GM19240 (cell line): ENCODE measurements around the gene TSSK3.
"Not testable (repeated sequence)": the region's sequence is repeated elsewhere in the genome, so short reads cannot be mapped to it uniquely, and the experiment has no call there.

Experiments
- DNase-seq: peaks from one replicate; pipeline ENCODE4 v3.0.0; 2011; ENCODE audit warnings: low spot score; ENCODE audit not compliant: insufficient read length

The TSSK3 gene

GRCh38 chr1:32361674-32362473 lies 465 bp upstream of the TSSK3 start:
- no peak for DNase-seq

- DNase-seq = no peak
Measured at GRCh38 chr1:32363713-32364112, 1.4 kb downstream of the TSSK3 start.

DNA sequence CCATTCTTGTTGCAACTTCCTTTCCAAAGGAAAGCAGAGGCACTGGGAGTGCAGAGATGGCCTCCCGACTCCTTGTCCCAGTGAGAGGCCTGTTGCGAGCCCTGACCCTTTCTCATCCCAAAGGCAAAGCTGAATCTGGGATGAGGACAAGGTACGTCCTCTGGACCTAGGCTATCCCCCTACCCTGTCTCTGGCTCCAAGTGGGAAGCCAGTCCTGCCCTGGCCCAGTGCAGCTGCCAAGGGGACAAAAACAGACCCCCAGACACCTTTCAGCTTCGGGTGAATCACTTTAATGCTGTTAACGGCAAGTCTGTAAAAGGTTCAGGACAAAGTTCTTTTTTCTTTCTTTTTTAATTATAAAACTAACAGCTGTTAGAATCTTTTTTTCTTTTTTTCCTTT lies 2.5 kb downstream of the TSSK3 start:
- no peak for DNase-seq

- DNase-seq = no peak
Measured at GRCh38 chr1:32365445-32365844, 3.1 kb downstream of the TSSK3 start.

DNA sequence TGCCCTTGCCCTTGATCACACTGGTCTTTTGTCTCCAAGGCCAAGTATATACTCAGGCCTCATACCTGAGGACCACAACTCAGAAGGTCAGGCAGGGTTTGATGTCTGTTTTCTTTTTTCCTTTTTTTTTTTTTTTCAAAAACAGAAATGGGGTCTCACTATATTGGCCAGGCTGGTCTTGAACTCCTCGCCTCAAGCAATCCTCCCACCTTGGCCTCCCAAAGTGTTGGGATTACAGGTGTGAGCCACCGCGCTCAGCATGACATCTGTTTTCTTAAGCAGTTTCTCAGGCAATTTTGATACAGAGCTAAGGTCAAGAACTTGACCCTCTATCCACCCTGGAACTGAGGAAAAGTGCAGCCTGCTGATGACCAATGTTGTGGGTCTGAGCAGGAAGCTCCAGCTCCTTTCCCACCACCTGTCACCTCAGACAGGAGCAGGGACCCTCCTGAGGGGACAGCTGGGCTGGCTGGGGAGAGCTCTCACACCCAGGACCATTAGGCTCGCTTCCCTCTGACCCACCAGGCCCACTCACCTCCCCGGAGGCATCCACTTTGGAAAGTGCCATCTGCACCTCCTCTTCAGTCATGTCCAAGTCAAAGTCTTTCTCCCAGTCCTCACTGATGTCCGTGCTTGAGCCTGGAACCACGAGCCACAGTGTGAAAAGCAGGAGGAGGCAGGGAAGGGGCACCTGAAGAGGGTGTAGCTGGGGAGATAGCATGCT lies 5.7 kb downstream of the TSSK3 start:
- DNase-seq = no peak

DNA sequence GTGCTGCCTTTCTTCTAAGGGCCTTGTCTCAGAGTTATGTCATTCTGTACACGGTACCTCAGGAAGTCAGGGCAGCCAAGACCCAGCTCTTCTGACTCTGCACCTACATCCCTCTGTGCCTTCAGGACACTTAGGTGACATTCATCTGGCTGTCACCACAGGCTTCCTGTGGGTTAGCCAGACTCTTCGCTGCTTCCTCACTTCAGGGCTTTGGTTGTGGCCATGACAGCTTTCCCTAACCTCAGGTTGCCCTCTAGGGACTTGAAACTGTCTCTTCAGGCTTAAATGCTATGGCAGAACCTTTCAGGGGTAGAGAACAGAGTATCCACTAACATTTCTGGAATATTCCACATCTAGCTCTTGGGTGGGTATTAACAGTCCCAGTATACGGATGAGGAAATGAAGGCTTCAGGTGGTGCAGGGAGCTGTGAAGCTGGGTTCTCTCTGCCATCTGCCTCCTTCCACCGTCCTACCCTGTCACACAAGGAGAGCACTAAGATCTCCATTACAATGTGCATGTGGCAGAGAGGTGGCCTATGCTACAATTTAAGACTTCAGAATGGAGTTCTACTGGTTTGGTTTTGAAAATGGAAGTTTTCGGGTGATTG lies 9.9 kb downstream of the TSSK3 start:
- DNase-seq = no peak

DNA sequence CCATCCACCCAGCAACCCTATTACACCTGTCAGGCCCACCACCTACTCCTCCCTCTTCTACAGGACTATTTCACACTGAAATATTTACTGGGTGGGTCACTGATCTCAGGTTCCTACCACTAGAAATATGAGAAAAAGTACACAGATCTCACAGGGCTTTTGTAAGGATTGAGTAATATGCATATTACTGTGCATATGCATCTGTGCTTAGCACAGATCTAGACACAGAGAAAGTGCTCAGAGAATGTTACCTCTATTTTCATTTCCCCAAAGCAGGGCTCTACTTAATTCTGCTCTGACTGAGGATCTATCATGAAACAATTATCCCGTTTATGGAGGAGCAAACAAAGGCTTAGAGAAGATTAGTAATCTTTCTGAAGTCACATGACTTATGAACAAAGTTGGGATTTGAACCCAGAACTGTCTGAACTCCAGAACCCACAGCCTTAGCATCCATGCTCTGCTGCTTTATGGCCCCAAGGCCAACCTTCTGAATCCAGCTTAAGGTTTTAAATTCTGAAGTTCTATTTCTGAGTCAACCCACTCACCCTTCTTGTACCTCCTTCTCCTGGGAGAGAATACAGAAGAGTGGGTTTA lies 11.8 kb downstream of the TSSK3 start:
- no peak for DNase-seq

DNA sequence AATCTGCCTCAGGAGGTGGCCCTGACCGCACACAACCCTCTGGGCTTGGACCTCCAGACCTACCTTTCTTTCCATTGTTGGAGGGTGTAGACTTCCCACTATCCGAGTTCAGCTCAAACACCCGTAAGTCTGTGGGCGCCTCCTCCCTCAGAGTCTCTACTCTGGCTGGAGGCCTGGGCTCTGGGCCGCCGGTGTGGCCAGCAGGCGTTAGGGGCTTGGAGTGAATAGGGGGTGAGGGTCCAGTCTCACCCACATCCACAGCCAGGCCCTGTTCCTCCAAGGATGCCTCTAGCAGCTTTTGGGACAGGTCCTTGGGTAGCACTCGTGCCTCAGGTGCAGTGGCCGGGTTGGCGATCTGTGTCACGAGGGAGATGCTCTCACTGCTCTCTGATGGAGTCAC lies 13.9 kb downstream of the TSSK3 start:
- no peak for DNase-seq

DNA sequence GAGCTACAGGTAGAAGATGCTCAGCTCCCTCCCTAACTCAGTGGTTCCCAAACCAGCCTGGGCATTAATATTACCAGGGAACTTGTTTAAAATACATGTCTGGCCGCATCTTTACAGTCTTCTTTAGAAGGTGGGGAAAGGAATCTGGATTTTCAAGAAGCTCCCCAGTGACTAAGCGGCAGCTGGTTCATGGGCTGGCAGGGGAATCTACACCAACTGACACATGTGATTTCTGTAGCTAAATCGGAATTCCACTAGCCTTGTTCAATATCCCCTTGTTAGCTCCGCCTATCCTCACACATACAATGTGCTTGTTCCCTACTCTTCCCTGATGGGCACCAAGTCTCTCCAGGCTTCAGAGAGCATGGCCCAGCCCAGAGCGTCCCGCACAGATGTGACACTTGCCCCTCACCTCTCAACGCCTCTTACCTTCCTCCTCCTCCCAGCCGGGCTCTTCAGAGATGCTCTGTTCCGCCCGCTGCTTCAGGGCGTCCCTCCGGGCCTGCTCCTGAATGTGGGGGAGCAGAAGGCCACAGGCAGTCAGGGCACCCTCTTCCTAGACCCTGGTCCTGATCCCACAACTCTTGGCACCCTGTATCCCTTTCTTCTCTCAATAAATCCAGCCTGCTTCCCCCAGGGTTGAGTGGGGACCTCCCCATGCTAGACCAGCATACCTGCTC lies 15.3 kb downstream of the TSSK3 start:
- no peak for DNase-seq

- no peak for DNase-seq
Measured at GRCh38 chr1:32380057-32380456, 17.7 kb downstream of the TSSK3 start.

GRCh38 chr1:32386676-32387392 lies 24.5 kb downstream of the TSSK3 start:
- DNase-seq = no peak

GRCh38 chr1:32388641-32389040 lies 26.3 kb downstream of the TSSK3 start:
- DNase-seq = no peak

- no peak for DNase-seq
Measured at GRCh38 chr1:32390904-32391870, 28.8 kb downstream of the TSSK3 start.

- no peak for DNase-seq
Measured at GRCh38 chr1:32392325-32392724, 30.0 kb downstream of the TSSK3 start.

DNA sequence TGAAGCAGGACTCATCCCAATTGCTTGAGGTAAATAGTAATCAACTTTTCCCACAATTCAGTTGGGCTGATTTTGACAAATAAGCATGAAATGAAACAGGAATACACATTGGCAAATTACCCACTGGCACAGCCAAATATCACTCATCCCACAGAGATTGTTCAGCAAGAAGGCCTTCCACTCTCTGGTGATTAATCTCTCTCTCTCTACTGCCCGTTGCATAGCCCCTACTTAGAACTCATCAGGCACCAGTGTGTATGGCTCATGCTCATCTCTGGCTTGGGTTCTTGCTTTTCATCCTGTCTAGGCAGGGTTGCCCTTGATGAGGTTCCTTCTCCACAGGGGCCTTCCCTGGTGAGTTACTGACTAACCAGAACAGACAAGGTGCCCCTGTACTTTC lies 30.8 kb downstream of the TSSK3 start:
- no peak for DNase-seq

- DNase-seq = no peak
Measured at GRCh38 chr1:32393832-32394140, 31.4 kb downstream of the TSSK3 start.

GRCh38 chr1:32394141-32394889 lies 32.0 kb downstream of the TSSK3 start, which contains the start of gene BSDC1:
Gene BSDC1 (minus strand): TSS chr1:32394441. CDS start chr1:32394414, 27 bp downstream.
- DNase-seq = peak; percentile 92

DNA sequence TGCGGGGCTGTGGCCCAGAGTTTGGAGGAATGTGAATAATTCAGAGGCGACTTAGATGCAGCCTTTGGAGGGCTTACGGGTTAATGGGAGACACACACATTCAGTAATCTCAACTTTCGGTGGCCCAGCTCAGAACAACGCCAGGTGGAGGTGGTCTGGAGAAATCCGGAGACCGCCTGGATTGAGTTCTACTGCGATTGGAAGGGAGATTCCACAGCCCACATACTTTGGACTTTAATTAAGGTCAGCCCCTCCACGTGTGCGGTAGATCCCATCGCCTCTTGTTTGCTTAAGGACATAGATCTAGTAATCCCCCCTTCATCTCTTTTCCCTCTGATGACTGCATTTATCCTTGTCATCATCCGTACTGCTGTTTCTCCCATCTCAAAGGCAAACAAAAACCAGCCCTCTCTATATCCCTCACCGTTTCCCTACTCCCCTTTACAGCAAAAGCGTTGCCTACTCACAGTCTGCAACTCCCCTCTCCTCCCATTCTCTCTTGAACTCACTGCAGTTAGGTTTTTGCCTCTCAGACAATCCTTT lies 32.6 kb downstream of the TSSK3 start:
- DNase-seq = no peak

DNA sequence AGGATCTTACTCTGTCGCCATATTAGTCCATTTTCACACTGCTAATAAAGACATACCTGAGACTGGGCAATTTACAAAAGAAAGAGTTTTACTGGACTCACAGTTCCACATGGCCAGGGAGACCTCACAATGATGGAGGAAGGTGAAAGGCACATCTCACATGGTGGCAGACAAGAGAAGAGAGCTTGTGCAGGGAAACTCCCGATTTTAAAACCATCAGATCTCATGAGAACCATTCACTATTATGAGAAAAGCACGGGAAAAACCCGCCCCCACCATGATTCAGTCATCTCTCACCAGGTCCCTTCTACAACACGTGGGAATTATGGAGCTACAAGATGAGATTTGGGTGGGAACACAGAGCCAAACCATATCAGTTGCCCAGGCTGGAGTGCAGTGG lies 34.2 kb downstream of the TSSK3 start:
- DNase-seq = not testable (repeated sequence)
